ENCODE measurements around the gene KLHL35.

The KLHL35 gene

GRCh38 chr11:75376175-75376574 is 56.8 kb downstream of the KLHL35 start:
- no peak for DNase-seq (ENCODE audit: low read depth)
- H3K4me3 ChIP-seq (ENCODE audit: low read depth, low read length): no peak overlapping the region
- TF ChIP-seq CTCF (IDR thresholded peaks at IDR 0.05; ENCODE audit: insufficient read depth, low read depth, low read length, missing control alignments): no peak

DNA sequence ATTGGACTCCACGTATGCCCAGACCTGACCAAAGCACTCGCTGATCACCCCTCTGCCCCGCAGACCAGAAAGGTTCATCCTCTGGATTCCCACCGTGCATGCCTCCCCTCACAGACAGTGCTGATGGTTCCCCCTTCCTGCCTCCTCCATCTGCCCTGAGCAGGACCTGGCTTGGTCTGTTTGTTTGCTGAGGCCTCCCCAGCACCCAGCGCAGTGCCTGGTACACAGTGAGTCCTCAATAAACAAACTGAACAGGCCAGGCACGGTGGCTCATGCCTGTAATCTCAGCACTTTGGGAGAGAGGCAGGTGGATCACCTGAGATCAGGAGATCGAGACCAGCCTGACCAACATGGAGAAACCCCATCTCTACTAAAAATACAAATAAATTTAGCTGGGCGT is 57.4 kb downstream of the KLHL35 start:
- no peak for TF ChIP-seq CTCF (IDR thresholded peaks at IDR 0.05; ENCODE audit: insufficient read depth, low read depth, low read length, missing control alignments)
- no peak overlapping the region for H3K4me3 ChIP-seq (ENCODE audit: low read depth, low read length)
- DNase-seq (ENCODE audit: low read depth): no peak

DNA sequence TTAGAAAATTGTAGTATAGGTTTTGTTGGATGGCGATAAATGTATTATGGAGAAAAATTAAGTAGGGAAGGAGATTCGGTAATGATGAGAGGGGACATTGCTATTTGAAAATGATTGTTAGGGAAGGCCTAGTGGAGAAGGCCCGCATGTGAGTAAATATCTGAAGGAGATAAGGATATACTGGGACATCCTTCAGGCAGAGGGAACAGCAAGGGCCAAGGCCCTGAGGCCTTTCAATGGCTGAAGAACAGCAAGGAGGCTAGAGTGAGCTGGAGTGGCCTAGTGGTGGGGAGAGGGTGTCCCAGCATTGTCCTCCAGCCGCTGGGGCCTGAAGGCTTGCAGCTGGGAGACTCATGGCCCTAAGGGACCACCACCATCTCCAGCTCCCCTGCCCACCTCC is 58.4 kb downstream of the KLHL35 start:
- H3K4me3 ChIP-seq (ENCODE audit: low read depth, low read length): no peak overlapping the region
- TF ChIP-seq CTCF (IDR thresholded peaks at IDR 0.05; ENCODE audit: insufficient read depth, low read depth, low read length, missing control alignments): no peak
- DNase-seq (ENCODE audit: low read depth): no peak

DNA sequence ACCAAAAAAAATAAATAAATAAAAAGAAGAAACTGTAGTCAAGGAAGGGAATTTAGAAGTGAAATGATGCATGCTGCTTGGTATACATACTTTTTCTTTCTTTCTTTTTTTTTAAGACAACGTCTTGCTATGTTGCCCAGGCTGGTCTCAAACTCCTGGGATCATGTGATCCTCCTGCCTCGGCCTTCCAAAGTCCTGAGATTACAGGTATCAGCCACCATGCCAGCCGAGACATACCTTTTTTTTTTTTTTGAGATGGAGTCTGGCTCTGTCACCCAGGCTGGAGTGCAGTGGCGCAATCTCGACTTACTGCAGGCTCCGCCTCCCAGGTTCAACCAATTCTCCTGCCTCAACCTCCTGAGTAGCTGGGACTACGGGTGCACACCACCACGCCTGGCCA is 59.8 kb downstream of the KLHL35 start:
- TF ChIP-seq CTCF (IDR thresholded peaks at IDR 0.05; ENCODE audit: insufficient read depth, low read depth, low read length, missing control alignments): no peak
- H3K4me3 ChIP-seq (ENCODE audit: low read depth, low read length): no peak overlapping the region
- no peak for DNase-seq (ENCODE audit: low read depth)
